GM18508 (cell line): ENCODE measurements around the gene TBX21.

Experiments used
- ATAC-seq: cut with Tn5 transposase; IDR thresholded peaks from one replicate; pipeline ENCODE4 v1.9.1; 2021; ENCODE audit warnings: moderate number of reproducible peaks; ENCODE audit not compliant: insufficient read depth, unreplicated experiment

The TBX21 gene, protein sequence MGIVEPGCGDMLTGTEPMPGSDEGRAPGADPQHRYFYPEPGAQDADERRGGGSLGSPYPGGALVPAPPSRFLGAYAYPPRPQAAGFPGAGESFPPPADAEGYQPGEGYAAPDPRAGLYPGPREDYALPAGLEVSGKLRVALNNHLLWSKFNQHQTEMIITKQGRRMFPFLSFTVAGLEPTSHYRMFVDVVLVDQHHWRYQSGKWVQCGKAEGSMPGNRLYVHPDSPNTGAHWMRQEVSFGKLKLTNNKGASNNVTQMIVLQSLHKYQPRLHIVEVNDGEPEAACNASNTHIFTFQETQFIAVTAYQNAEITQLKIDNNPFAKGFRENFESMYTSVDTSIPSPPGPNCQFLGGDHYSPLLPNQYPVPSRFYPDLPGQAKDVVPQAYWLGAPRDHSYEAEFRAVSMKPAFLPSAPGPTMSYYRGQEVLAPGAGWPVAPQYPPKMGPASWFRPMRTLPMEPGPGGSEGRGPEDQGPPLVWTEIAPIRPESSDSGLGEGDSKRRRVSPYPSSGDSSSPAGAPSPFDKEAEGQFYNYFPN

DNA sequence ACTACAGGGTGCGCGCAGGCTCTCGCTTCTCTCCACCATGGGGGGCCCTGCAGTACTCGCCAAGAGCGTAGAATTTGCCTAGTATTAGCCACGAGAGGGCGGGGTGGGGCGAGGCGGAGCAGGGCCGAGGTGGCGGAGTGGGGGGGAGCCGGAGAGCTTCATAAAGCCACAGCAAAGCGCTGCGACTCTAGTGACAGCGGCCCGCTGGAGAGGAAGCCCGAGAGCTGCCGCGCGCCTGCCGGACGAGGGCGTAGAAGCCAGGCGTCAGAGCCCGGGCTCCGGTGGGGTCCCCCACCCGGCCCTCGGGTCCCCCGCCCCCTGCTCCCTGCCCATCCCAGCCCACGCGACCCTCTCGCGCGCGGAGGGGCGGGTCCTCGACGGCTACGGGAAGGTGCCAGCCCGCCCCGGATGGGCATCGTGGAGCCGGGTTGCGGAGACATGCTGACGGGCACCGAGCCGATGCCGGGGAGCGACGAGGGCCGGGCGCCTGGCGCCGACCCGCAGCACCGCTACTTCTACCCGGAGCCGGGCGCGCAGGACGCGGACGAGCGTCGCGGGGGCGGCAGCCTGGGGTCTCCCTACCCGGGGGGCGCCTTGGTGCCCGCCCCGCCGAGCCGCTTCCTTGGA, at the start of gene TBX21:
TSS of gene TBX21 (plus strand) at position 190 of the 627 bp plus-strand sequence. CDS start at position 409, 219 bp downstream.
- ATAC-seq = no peak

DNA sequence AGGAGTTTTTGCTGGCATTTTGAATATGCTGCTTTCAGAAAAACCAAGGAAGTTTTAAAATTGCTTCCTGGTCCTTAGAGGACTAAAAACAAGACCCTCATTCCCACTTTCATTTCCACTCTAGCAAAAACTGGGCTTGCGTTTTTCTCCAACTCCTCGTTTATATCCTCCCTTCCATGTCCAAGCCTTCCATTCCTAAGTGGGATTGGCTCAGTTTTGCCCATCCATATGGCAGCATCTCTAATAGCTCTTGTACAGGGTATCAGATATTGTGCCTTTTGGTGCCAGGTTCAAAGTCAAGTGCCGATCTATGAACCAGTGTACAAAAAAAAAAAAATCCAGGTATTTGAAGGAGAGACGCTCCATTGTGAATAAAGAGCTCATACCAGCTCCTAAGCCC, 49.0 kb upstream of the TBX21 start:
- no peak for ATAC-seq

DNA sequence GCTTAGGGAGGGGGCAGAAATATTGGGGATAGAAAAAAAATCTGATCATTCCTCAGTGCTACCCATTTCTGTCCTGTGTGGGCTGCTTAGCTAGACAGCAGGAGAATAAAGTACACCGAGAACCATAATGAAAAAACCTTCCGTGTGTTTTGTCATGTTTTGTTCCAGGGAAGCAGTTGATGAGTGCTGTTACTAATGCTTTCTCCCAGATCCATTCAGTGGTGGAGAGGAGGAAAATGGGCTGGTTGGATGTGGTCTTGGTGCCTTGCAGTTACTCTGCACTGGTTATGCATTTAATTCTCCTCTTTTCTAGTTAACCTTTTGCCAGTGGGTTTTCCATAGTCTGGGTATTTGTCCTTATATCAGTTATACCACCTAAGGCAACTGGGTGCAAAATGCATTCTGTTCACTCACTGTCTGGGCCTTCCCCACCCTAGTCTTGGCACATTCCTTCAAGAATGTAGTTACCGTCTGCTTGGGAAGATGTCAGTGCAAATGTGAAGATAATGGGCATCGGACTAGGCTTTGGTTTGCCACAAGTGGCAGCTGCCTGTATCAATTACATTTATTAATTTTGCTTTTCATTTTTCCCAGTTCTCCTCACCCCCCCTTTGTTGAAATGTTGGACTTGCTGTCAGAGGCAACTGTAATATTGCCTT, 48.4 kb upstream of the TBX21 start:
- no peak for ATAC-seq

DNA sequence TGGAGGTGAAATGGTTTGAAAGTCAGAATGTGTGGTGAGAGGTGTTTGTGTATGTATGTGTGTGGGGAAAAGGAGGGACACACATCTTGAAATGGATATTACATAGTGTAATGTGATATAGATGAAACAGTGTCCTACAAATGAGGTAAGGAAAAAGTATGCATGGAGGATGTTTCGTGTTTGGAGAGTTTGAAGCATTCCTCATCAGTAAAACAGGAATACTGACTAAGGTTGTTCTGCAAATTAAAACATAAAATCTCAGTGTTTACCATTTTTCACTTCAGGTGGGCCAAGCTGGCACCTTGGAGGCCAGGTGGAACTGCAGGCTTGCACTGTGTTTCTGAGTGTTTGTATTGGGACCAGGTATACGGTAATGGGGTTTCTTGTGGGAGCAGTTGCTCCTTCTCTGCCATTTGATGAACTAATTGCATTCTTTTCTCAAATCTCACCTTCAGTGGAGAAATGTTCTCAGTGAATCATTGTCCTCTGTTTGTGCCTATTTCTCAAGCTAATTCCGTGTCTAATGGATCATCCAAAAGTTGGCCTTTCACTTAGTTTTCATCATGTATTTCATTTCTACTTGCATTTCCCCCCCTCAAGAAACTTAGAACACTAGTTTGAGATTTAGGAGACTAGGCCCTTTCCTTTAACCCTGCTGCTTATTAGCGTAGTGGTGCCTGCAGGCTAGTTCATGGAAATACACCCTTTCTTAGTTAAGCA, 47.3 kb upstream of the TBX21 start:
- ATAC-seq = no peak

DNA sequence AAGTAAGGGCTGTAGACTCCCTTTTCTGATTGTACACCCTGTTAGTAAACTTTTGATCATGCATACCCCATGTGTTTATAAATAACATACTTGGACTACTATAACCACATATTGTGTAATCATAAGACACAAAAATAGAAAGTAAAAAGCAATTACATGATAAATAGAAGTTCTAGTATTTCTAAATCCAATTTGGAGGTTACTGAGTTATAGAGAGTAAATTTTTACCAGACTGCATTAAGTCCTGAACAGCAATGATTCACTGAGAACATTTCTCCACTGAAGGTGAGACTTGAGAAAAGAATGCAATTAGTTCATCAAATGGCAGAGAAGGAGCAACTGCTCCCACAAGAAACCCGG, 46.8 kb upstream of the TBX21 start:
- no peak for ATAC-seq

DNA sequence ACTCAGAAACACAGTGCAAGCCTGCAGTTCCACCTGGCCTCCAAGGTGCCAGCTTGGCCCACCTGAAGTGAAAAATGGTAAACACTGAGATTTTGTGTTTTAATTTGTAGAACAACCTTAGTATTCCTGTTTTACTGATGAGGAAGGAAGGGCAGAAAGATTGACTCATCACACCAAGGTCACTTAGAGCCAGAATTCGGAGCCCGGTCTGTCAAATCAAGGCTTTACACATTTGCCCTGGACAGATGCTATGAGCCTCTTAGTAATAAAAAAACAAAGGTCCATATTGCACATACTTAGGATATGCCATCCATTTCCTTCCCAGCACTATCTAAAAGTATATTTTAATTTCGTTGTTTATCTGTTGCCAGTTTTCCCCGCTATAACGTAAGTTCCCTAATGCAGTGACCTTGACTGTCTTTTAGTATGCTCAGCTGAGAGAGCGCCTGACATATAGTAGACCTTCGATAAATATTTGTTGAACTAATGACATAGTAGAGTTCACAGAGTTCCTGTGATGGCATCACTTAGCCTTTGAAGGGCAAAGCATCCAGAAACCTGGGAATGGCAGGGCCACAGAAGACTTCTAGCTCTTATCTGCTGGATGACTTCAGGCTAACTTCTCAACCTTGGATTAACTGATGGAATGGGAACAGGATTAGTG, 46.2 kb upstream of the TBX21 start:
- no peak for ATAC-seq

DNA sequence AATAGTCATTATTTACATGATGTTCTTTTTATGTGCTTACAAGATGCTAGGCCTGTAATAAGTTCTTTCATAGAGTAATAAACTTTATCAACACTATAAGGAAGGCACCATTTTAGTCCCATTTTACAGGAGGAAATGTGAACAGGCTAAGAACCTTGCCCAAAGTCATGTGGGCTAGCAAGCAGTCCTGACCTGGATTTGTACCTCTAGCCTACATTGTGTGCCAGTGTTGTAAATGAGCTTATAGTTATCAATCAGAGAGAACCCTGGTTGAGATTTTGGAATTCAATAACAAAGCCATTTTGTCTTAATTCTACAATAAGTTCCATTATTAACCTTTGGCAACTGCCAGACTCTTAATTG, 45.7 kb upstream of the TBX21 start:
- ATAC-seq = no peak

DNA sequence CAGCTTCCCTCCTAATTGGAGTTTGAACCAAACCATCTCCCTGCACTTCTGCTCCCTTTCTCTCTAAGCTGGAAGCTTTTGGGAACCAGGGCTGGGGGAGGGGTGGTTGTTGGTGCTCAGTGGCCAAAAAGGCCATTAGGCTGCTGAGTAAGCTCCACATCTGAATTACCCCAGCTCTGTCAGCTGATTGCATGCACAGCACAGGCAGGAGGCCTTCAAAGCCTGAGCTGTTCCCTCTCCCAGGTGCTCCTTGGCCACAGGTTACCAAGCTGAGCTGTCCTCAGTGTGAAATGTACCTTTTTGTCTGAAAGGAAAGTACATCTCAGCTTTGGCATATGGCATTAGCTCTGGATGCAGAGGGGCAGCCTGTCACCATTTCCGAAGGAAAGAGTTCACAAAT, 45.3 kb upstream of the TBX21 start:
- ATAC-seq = no peak

DNA sequence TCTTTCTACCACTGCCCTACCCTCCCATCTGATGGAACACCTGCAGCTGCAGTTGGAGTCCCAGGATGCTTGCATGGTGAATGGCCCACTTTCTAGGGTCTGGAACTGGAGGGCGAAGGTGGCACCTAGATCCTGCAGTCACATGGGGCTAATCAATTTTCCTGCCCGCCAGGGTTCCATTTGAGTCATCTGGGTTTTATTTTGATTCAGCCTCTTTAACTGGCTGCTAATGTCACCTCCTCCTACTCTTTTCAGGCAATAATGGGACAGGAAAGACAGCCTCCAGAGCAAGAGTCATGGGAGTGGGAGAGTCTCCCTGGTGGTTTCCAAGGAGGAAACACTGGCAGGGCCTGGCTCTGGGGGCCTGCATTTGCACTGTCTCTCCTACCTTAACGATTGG, 42.9 kb upstream of the TBX21 start:
- ATAC-seq = no peak

DNA sequence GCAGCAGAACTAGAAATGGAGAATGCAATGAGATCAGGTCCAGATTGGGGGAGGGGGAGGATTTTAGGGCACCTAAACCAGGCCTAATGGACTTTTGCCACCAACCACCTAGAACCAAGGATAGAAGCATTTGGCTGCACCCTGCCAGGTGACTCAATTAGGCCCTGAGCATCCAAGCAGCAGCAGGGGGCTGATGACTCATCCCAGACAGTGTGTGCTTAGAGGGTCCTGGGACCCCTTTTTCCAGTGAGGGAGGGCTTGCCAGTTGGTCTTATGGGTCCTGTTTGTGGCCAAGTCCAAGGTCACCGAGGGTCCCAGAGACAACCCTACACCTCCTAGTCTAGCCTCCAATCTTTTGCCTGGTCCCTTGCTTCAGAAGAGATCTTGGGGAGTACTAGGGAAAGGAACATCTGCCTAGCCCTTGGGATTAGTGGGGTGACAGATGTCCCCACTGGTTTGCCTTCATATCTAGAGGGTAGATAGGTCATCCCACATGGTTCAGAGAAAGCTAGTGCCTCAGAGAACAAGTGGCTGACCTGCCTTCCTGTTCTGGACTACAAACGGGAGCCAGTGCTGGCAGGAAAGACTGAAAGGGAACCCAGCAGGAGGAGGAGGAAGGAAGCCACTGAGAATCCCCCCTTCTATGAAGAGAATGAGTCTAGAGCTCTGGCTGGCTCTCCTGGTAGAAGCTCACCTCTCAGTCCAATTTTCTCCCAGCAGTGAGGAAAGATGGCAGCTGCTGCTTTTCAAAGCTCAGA, 40.7 kb upstream of the TBX21 start:
- no peak for ATAC-seq

DNA sequence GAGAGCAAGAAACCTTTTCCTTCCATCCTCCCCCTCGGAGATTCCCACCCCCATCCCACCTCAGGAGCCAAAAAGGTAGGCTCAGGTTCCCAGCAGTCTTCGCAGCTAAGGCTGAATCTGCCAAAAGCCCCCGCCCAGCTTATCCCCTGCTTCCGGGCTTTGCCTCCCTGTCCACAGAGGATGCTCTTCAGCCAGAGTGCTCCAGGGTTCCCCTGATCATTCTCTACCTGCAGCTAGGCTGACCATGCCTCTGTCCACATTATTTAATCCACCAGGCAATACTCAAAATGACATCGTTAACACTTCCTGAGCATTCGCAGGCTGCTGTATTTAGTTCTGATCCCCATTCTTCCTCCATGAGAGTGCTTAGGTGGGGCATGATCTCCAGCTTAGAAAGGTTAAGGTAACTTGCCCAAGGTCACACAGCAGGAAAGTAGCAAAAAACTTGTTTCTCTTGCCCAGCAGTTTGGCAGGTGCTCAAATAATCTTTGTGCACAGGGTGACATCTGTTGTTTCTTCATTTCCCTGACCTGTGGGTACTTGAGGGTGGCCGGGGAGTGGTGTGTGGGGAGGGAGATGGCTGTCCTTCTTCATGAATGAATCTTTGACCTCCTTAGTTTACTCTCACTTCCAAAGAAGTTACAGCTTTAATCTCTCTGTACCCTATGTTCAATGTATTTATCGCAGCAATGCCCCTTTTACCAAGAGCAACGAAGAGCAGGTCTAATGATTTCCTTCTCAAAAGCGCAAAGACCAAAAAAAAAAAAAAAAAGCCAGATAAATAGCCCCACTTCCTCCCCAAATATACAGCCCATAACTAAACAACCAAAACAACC, 39.9 kb upstream of the TBX21 start:
- ATAC-seq = no peak

DNA sequence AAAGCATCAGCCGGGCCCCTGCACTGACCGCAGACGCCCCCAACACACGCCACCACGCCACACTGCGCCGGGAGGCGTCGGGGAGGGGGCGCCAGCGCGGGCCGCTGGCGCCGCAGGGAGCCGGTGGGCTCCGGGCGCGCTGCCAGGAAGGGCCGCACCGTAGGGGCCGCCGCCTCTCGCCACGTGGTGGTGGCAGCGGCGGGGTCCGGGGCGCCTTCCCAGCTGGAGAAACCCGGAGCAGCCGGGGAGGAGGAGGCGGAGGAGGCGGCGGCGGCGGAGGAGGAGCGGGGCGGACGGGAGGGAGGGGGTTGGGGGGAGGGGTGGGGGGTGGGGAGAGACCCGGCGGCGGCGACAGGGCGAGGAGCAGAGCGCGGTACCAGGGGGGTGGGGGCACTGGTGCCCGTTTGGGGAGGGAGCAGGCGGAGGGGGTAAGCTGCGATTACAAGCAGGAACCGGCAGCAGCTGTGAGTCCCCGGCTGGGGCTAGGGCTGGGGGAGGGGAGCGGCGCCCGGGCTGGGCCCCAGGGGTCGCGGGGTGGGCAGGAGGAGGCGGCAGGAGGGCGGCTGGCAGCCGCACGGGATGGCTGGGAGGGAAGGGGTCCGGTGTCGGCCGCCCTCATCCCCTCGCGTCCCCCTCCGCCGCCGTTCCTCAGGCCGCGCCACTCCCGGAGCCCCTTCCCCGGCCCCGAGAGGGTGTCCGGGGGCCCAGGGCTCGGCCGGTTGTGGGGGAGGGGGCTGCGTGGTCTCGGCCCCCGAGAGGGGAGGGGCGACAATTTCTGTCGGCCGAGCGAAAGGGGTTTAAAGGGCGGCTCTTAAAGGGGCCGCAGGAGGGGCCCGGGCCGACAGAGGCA, 39.1 kb upstream of the TBX21 start, which contains the start of gene TBKBP1:
TSS of gene TBKBP1 (plus strand) at position 431 of the 850 bp plus-strand sequence. CDS start 1,952 bp downstream, outside the sequence.
- ATAC-seq = no peak

DNA sequence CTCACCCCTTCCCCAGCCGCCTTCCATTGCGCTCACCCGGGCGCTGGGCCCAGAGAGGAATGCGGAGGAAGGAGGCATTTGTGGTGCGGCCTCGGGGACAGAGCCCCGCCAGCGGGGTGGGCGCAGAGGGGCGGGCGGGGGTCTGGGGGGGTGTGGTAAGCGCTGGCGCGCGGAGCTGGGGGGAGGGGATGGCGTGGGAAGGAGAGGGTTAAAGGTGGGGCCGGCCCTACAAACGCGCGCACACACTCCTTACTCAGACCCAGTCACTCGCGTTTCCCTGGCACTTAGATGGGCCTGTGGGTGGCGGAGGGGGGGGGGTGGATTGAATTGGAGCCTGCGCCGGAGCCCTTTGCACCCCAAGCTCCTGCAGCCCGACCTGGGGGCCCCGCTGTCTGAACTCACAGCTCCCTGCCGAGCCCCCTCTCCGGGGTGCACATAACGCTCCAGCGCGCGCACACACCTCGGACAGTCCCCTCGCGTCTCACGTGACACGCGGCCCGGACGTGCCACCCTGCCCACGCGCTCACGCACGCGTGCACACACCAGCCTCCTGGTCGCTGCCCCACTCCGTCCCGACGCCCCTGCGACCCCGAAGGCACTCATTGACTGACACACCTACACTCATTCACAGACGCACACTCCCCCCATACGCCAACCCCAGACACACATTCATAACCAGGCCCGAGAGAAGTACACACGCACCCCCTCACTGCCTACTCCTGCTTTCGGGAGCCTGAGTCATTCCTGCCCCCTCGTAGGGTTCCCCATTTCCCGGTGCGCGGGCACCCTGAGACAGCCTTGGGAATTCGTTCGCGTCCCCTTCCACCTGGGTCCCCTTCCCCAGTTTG, 38.2 kb upstream of the TBX21 start:
- no peak for ATAC-seq

DNA sequence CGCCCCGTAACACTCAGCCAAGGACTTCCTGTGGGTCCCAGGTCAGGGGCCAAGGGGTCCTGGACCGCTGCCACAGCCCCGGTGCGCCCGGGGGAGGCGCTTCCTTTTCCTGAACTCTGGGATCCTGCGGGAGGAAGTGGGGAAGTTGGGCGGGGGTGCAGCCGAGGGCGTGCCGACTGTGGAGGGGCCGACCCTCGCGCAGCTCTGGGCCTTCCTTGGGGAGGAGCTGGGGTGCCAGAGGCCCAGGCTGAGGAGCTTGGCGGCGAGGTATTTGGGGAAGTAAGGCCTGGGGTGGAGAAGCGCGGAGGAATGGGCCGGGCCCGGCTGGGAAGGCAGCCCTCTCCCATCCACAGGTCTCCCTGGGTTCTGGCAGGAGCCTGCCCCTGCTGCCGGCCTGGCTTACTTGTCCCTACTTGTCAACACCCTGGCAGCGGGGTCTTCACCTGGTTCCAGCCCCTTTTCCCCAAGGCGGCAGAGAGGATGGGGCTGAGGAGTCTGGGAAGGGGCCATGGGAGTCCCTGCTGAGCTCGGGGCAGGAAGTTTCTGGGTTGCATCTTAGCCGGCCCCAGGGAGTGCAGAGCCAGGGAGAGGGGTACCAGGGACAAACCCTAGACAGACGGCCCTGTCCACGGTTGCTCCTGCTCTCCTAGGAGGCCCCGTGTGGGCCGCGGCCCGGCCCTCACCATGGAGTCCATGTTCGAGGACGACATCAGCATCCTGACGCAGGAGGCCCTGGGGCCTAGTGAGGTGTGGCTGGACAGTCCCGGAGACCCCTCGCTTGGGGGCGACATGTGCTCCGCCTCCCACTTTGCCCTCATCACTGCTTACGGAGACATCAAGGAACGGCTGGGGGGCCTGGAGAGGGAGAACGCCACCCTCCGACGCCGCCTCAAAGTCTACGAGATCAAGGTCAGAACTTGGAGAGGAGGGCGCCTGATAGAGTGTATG, 37.3 kb upstream of the TBX21 start:
- no peak for ATAC-seq
